Nephron progenitor cell (in vitro differentiated cells): ENCODE measurements around the gene PDK4.

ENCODE experiments used
- DNase-seq: peaks from one replicate; pipeline ENCODE4 v3.0.0; 2021
- H3K27ac Mint-ChIP-seq: 2 replicates; pipeline ENCODE4 v1.8.0; 2021; ENCODE audit warnings: mild to moderate bottlenecking, moderate library complexity, mixed read lengths
- H3K27me3 Mint-ChIP-seq: 2 replicates; pipeline ENCODE4 v1.8.0; 2021; ENCODE audit warnings: mild to moderate bottlenecking, low read depth, mixed read lengths; ENCODE audit not compliant: poor library complexity
- H3K36me3 Mint-ChIP-seq: 2 replicates; pipeline ENCODE4 v1.8.0; 2021; ENCODE audit warnings: low read depth, mixed read lengths
- H3K4me1 Mint-ChIP-seq: 2 replicates; pipeline ENCODE4 v1.8.0; 2021; ENCODE audit warnings: mixed read lengths
- H3K4me3 Mint-ChIP-seq: 2 replicates; pipeline ENCODE4 v1.8.0; 2021; ENCODE audit warnings: mild to moderate bottlenecking, moderate library complexity, mixed read lengths
- H3K9me3 Mint-ChIP-seq: 2 replicates; pipeline ENCODE4 v1.8.0; 2021; ENCODE audit warnings: mild to moderate bottlenecking, moderate library complexity, mixed read lengths
- CTCF ChIP-seq: fragments of 200-600 bp; sonication (generic); IDR thresholded peaks from 2 replicates; pipeline ENCODE4 v1.5.0; 2021; ENCODE audit warnings: antibody characterized with exemption

PDK4 gene

GRCh38 chr7:95593343-95593742, 3.0 kb downstream of the PDK4 start:
- no peak for DNase-seq
- H3K36me3 Mint-ChIP-seq, result no peaks in the 10 kb centered on the region
- H3K27ac Mint-ChIP-seq, result no peak overlapping the region
- TF ChIP-seq CTCF, result no peak
- no peaks in the 10 kb centered on the region for H3K9me3 Mint-ChIP-seq
- H3K4me3 Mint-ChIP-seq, result no peak overlapping the region
- H3K4me1 Mint-ChIP-seq, result peaks cover 20% of the 10 kb centered on the region
- peaks cover 63% of the 10 kb centered on the region for H3K27me3 Mint-ChIP-seq

- no peak for TF ChIP-seq CTCF
- Mint-ChIP-seq H3K4me1 (peaks cover 25% of the 10 kb centered on the region), H3K4me3 (no peak overlapping the region)
Measured at GRCh38 chr7:95592570-95592969, 3.7 kb downstream of the PDK4 start.

GRCh38 chr7:95590387-95591248, 5.7 kb downstream of the PDK4 start:
- Mint-ChIP-seq H3K36me3 (no peaks in the 10 kb centered on the region), H3K27me3 (peaks cover 35% of the 10 kb centered on the region), H3K27ac (no peak overlapping the region), H3K4me3 (no peak overlapping the region), H3K9me3 (no peaks in the 10 kb centered on the region), H3K4me1 (peaks cover 21% of the 10 kb centered on the region)
- no peak for TF ChIP-seq CTCF
- DNase-seq, result no peak

More at GRCh38 chr7:95592570-95592969, 3.7 kb downstream of the PDK4 start:
- DNase-seq, result no peak
- H3K36me3 Mint-ChIP-seq, result no peaks in the 10 kb centered on the region
- H3K27ac Mint-ChIP-seq, result no peak overlapping the region
- H3K9me3 Mint-ChIP-seq, result no peaks in the 10 kb centered on the region
- H3K27me3 Mint-ChIP-seq, result peaks cover 55% of the 10 kb centered on the region

GRCh38 chr7:95589766-95590165, 6.5 kb downstream of the PDK4 start:
- Mint-ChIP-seq H3K4me1 (peaks cover 17% of the 10 kb centered on the region), H3K9me3 (no peaks in the 10 kb centered on the region), H3K27ac (no peak overlapping the region), H3K27me3 (peaks cover 27% of the 10 kb centered on the region), H3K4me3 (no peak overlapping the region), H3K36me3 (no peaks in the 10 kb centered on the region)
- DNase-seq, result no peak
- TF ChIP-seq CTCF, result no peak

GRCh38 chr7:95589031-95589430, 7.3 kb downstream of the PDK4 start:
- H3K9me3 Mint-ChIP-seq, result no peaks in the 10 kb centered on the region
- no peaks in the 10 kb centered on the region for H3K36me3 Mint-ChIP-seq
- peaks cover 20% of the 10 kb centered on the region for H3K27me3 Mint-ChIP-seq
- no peak overlapping the region for H3K4me3 Mint-ChIP-seq
- peaks cover 17% of the 10 kb centered on the region for H3K4me1 Mint-ChIP-seq
- no peak for TF ChIP-seq CTCF
- H3K27ac Mint-ChIP-seq, result no peak overlapping the region
- no peak for DNase-seq

- H3K36me3 Mint-ChIP-seq, result no peaks in the 10 kb centered on the region
- TF ChIP-seq CTCF, result no peak
- no peak overlapping the region for H3K27ac Mint-ChIP-seq
- no peaks in the 10 kb centered on the region for H3K9me3 Mint-ChIP-seq
- H3K4me3 Mint-ChIP-seq, result no peak overlapping the region
- DNase-seq, result no peak
- peaks cover 17% of the 10 kb centered on the region for H3K4me1 Mint-ChIP-seq
- peaks cover 8% of the 10 kb centered on the region for H3K27me3 Mint-ChIP-seq
Measured at GRCh38 chr7:95586951-95587301, 9.4 kb downstream of the PDK4 start.
